MM.1S (cell line): Measurements from ENCODE around the gene PRKCA.
A peak's percentile ranks its signal among the peaks of the same experiment; 100 is the strongest.

Experiments
- DNase-seq: peaks from one replicate; pipeline ENCODE4 v3.0.0-alpha.2; 2015
- H2AFZ ChIP-seq: fragments of 300-600 bp; sonication (generic); 2 replicates; pipeline ENCODE4 v1.6.0; 2016; ENCODE audit warnings: antibody characterized with exemption, low read length
- H3F3A ChIP-seq: fragments of 300-600 bp; sonication (generic); 2 replicates; pipeline ENCODE4 v1.6.1; 2016; ENCODE audit warnings: mild to moderate bottlenecking, antibody characterized with exemption, low read length, moderate library complexity, mixed read lengths; ENCODE audit not compliant: insufficient read depth
- H3K27ac ChIP-seq: fragments of 300-600 bp; sonication (generic); 2 replicates; pipeline ENCODE4 v1.5.1; 2016; ENCODE audit warnings: mild to moderate bottlenecking, low read length
- H3K27me3 ChIP-seq: fragments of 300-600 bp; sonication (generic); replicated peaks from 2 replicates; pipeline ENCODE4 v1.6.0; 2016; ENCODE audit warnings: low read length; ENCODE audit not compliant: insufficient read depth
- H3K36me3 ChIP-seq: fragments of 300-600 bp; sonication (generic); replicated peaks from 2 replicates; pipeline ENCODE4 v1.6.1; 2016; ENCODE audit warnings: mild to moderate bottlenecking, low read length, mixed read lengths; ENCODE audit not compliant: insufficient read depth
- H3K4me1 ChIP-seq: fragments of 300-600 bp; sonication (generic); 2 replicates; pipeline ENCODE4 v1.6.1; 2016; ENCODE audit warnings: low read length, mixed read lengths
- H3K4me2 ChIP-seq: fragments of 300-600 bp; sonication (generic); 2 replicates; pipeline ENCODE4 v1.6.0; 2016; ENCODE audit warnings: low read depth, low read length
- H3K4me3 ChIP-seq: fragments of 300-600 bp; sonication (generic); 2 replicates; pipeline ENCODE4 v1.5.1; 2016; ENCODE audit warnings: low read length, mixed read lengths
- H3K79me2 ChIP-seq: fragments of 300-600 bp; sonication (generic); 2 replicates; pipeline ENCODE4 v1.6.1; 2016; ENCODE audit warnings: mixed run types, low read length, mixed read lengths
- H3K9ac ChIP-seq: fragments of 300-600 bp; sonication (generic); 2 replicates; pipeline ENCODE4 v1.6.1; 2016; ENCODE audit warnings: low read length, mixed read lengths
- H3K9me2 ChIP-seq: fragments of 300-600 bp; sonication (generic); replicated peaks from 2 replicates; pipeline ENCODE4 v1.6.1; 2016; ENCODE audit warnings: mild to moderate bottlenecking, low read length, mixed read lengths; ENCODE audit not compliant: insufficient read depth
- H3K9me3 ChIP-seq: fragments of 300-600 bp; sonication (generic); replicated peaks from 2 replicates; pipeline ENCODE4 v1.6.1; 2016; ENCODE audit warnings: mild to moderate bottlenecking, low read length, mixed read lengths; ENCODE audit not compliant: insufficient read depth
- H4K20me1 ChIP-seq: fragments of 300-600 bp; sonication (generic); 2 replicates; pipeline ENCODE4 v1.6.1; 2016; ENCODE audit warnings: mild to moderate bottlenecking, low read length, moderate library complexity, mixed read lengths; ENCODE audit not compliant: insufficient read depth
- EZH2 ChIP-seq: fragments of 300-600 bp; sonication (generic); optimal IDR thresholded peaks from 2 replicates; pipeline ENCODE3; 2017; ENCODE audit warnings: low read depth, mild to moderate bottlenecking, antibody characterized with exemption, low read length, mixed read lengths
- EZH2phosphoT487 ChIP-seq: fragments of 300-600 bp; sonication (generic); IDR thresholded peaks from 2 replicates; pipeline ENCODE4 v1.6.1; 2018; ENCODE audit warnings: antibody characterized with exemption, low read length
- TF ChIP-seq, protein P1 (sequence below): fragments of 300-600 bp; sonication (generic); IDR thresholded peaks from 2 replicates; pipeline ENCODE4 v1.5.1; 2016; ENCODE audit warnings: antibody characterized with exemption, low read length, mixed read lengths

Gene PRKCA

DNA sequence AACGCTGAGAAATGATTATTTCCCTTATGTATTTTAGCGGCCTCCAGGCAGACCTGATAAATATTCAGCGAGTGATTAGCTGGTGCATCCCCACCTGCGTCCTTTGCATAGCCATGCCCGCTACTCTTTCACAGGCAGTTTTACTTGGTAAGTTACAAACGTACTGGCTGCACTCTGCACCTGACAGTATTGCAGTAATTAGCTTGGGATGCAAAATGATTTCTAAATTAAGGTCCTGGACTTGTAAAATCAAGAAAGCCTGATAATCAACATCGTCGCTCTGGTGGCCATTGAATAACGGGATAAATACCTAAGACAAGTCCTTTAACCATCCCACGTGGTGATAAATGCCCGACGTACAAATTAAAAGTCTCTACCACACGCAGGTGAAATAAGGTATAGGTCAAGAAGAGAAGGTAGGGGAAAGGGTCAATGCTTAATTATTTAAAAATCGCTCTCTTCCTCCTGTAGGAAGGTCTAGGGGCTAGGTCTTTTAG lies 998 bp upstream of the PRKCA start:
- H3K9me3 ChIP-seq, result no peaks in the 10 kb centered on the region
- no peak for DNase-seq
- H3K9ac ChIP-seq, result peak overlapping the region; percentile 45; the same call in 1 of the 2 replicates
- no peaks in the 10 kb centered on the region for H3K27me3 ChIP-seq
- H4K20me1 ChIP-seq, result no peaks in the 10 kb centered on the region
- peak overlapping the region; percentile 78 for H3K4me2 ChIP-seq
- TF ChIP-seq, protein P1, sequence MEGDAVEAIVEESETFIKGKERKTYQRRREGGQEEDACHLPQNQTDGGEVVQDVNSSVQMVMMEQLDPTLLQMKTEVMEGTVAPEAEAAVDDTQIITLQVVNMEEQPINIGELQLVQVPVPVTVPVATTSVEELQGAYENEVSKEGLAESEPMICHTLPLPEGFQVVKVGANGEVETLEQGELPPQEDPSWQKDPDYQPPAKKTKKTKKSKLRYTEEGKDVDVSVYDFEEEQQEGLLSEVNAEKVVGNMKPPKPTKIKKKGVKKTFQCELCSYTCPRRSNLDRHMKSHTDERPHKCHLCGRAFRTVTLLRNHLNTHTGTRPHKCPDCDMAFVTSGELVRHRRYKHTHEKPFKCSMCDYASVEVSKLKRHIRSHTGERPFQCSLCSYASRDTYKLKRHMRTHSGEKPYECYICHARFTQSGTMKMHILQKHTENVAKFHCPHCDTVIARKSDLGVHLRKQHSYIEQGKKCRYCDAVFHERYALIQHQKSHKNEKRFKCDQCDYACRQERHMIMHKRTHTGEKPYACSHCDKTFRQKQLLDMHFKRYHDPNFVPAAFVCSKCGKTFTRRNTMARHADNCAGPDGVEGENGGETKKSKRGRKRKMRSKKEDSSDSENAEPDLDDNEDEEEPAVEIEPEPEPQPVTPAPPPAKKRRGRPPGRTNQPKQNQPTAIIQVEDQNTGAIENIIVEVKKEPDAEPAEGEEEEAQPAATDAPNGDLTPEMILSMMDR, result no peak
- TF ChIP-seq EZH2phosphoT487, result no peak
- no peak for TF ChIP-seq EZH2
- no peaks in the 10 kb centered on the region for H3F3A ChIP-seq
- H3K9me2 ChIP-seq, result no peaks in the 10 kb centered on the region
- no peaks in the 10 kb centered on the region for H3K36me3 ChIP-seq
- H3K79me2 ChIP-seq, result peaks cover 22% of the 10 kb centered on the region
- no peak overlapping the region for H3K27ac ChIP-seq
- H2AFZ ChIP-seq, result peak overlapping the region; percentile 98
- peak overlapping the region; percentile 80 for H3K4me3 ChIP-seq
- 0 out of 2 replicates have a peak, but pooled peaks cover 12% of the 10 kb centered on the region for H3K4me1 ChIP-seq

DNA sequence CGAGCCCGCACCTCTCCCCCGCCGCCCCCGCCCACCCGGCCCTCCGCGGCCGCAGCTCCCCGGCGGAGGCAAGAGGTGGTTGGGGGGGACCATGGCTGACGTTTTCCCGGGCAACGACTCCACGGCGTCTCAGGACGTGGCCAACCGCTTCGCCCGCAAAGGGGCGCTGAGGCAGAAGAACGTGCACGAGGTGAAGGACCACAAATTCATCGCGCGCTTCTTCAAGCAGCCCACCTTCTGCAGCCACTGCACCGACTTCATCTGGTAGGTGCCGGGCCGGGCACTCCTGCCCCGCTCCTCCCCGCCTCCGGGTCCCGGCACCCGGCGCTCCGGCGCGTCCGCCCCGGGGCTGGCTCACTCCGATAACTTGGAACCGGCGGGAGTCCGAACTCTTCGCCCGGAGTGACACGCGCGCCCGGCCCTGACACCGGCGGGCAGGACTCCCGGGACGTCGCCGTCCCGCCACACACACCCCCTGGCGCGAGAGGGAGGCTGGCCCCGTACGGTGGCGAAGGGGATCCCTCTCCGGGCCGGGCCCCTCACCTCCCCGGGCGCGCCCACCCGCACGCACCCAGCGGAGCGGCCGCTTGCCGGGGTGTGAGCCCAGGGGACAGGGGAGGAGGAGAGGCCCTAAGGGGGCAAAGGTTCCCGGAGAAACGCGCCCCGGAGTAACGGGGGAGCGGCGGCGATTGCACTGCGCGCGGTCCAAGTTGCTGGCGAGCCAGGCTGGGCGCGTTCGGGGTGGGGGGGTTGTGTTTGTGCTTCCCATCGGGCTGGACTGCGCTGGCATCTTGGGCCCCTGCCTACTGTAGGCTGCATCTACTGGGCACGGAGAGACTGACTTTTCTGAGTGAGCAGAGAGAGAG lies 581 bp downstream of the PRKCA start:
- Histone ChIP-seq H3K9ac (peak overlapping the region; percentile 50; the same call in 1 of the 2 replicates), H3K27ac (no peak overlapping the region), H2AFZ (peak overlapping the region; percentile 56), H3K9me2 (no peaks in the 10 kb centered on the region), H3K36me3 (no peaks in the 10 kb centered on the region), H3K79me2 (peaks cover 22% of the 10 kb centered on the region), H4K20me1 (no peaks in the 10 kb centered on the region), H3K4me2 (peak overlapping the region; percentile 76), H3F3A (no peaks in the 10 kb centered on the region), H3K4me1 (0 out of 2 replicates have a peak, but pooled peaks cover 12% of the 10 kb centered on the region), H3K9me3 (no peaks in the 10 kb centered on the region), H3K27me3 (no peaks in the 10 kb centered on the region), H3K4me3 (peak overlapping the region; percentile 78)
- peak; percentile 50 for DNase-seq
- TF ChIP-seq EZH2, result no peak
- TF ChIP-seq EZH2phosphoT487, result no peak
- TF ChIP-seq, protein P1, result no peak

DNA sequence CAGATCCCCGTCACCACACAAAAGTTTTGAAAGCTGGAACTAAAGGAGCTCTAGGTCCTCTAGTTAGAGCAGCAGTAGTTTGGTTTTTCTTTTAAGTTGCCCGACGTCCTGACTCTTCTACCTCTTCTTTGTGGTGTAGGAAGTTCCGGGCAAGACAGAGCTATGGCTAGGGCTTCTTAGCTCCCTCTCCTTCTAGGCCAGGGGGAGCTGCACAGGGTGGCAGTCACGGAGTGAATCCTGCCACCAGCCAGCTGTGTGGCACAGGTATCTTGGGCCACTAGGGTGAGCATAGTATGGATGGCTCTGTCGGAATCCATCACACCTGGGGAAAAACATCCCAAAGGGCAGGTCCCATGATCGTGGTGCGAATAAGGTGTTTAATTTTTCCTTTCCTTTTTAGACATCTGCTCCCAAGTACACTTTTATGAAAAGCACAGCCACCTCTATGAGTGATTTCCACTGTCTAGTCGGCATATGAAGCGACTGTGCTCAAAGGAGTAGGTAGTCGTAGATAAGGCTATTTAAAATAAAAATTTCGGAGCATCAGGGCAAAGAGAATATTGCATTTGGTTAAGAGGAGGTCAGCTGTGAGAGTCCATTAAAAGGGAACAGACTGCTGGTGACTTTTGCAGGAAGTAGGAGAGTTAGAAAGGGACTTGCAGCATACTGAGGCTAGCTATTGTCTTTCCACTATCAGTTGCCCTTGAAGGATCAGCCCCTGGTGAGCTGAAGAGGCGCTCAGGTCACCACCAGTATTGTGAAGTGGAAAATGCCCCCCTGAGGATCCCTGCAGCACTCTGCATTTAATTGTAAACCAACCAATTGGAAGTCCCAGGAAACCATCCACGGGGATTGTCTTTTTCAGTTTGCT lies 2.1 kb downstream of the PRKCA start:
- Histone ChIP-seq H3K27ac (no peak overlapping the region), H3K79me2 (peaks cover 22% of the 10 kb centered on the region), H3K4me1 (0 out of 2 replicates have a peak, but pooled peaks cover 12% of the 10 kb centered on the region), H3F3A (no peaks in the 10 kb centered on the region), H3K9me2 (no peaks in the 10 kb centered on the region), H3K9me3 (no peaks in the 10 kb centered on the region), H3K4me2 (peak overlapping the region; percentile 76; the same call in 1 of the 2 replicates), H3K4me3 (peak overlapping the region; percentile 9; the same call in 1 of the 2 replicates), H3K36me3 (no peaks in the 10 kb centered on the region), H4K20me1 (no peaks in the 10 kb centered on the region), H3K9ac (no peak overlapping the region), H2AFZ (no peak overlapping the region), H3K27me3 (no peaks in the 10 kb centered on the region)
- no peak for DNase-seq
- TF ChIP-seq EZH2 (no peak), EZH2phosphoT487 (no peak)
- TF ChIP-seq, protein P1, result no peak
